Measurements from ENCODE around the gene EIF2B4. TPM values are rescaled to one million over a fixed set of nuclear protein-coding genes. Genes with fewer than 3 reads are reported as not detected.

The EIF2B4 gene
- total and polyA plus RNA-seq, 2 experiments from 2014 or later = 51.4 to 64.0 TPM

DNA sequence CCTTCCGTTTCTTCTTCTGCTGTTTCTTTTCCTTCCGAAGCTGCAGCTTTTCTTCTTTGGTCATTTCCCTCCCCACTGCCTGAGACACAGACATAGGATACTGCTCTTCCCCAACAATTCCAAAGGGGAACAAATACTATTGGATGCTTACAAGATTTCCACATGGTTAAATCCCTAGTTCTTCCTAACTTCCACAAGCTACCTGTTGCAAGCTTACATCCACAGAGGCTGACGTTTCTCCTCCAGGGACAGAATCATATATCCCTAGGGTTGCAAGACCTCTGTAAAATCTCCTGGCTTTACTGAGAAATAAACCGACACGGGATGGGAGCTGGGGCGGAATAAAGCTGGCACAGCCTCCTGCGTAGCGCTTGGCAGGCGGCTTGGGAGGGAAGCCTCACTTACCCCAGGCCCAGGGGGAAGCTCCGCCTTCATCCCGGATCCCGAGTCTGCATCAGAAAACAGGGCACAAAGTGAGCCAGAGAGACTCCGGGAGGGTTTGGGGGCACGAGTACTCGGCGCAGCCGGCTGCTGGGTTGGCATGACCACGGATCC lies 590 bp downstream of the EIF2B4 start (continued):
- TF ChIP-seq EZH2phosphoT487 (IDR thresholded peaks at IDR 0.05; ENCODE audit: unreplicated experiment) = no peak

DNA sequence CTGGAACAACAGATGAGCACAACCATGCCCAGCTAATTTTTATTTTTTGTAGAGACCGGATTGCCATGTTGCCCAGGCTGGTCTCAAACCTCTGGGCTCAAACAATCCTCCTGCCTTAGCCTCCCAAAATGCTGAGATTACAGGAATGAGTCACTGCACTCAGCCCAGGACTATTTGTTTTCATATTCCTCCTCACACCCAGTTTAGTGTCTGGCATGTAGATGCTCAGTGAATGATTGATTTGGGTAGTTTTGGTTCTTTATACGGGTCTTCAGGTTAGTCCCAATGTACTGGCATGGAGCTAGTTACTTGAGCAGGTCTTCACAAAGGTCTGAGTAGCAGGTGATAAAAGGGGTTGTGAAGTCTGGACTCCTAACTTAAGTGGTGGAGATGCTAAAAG lies 6.2 kb downstream of the EIF2B4 start:
- Histone ChIP-seq H3K27ac (ENCODE audit: low read depth) (no peak overlapping the region), H3K79me2 (replicated peaks; ENCODE audit: insufficient read depth) (peaks cover 6% of the 10 kb centered on the region), H3K27me3 (ENCODE audit: insufficient read depth) (no peaks in the 10 kb centered on the region), H3K4me1 (ENCODE audit: insufficient read depth) (no peaks in the 10 kb centered on the region), H3K4me3 (no peak overlapping the region), H3F3A (replicated peaks; ENCODE audit: low read depth) (peaks cover 16% of the 10 kb centered on the region), H2AFZ (no peak overlapping the region), H3K4me2 (no peak overlapping the region), H4K20me1 (replicated peaks; ENCODE audit: insufficient read depth) (peaks cover 19% of the 10 kb centered on the region; the same call in 1 of the 2 replicates), H3K9me2 (ENCODE audit: insufficient read depth) (no peaks in the 10 kb centered on the region), H3K36me3 (ENCODE audit: insufficient read depth) (peaks cover 21% of the 10 kb centered on the region)
- no peak for TF ChIP-seq ETS1 (IDR thresholded peaks at IDR 0.05)
- Mint-ChIP-seq H3K4me1 (peaks cover 3% of the 10 kb centered on the region; the same call in 2 of the 3 replicates), H3K9me3 (no peaks in the 10 kb centered on the region), H3K4me3 (no peak overlapping the region), H3K27ac (no peak overlapping the region), H3K27me3 (ENCODE audit: insufficient read depth, low read depth, poor library complexity) (peaks cover 4% of the 10 kb centered on the region), H3K36me3 (ENCODE audit: low read depth) (peaks cover 55% of the 10 kb centered on the region)
- DNase-seq (ENCODE audit: low spot score) (no peak), ATAC-seq (no peak)

- H3K36me3 Mint-ChIP-seq (ENCODE audit: low read depth) = peaks cover 55% of the 10 kb centered on the region
- peak overlapping the region; percentile 55; the same call in 1 of the 2 replicates for H3K27ac ChIP-seq (ENCODE audit: low read depth)
- H3K27me3 Mint-ChIP-seq (ENCODE audit: insufficient read depth, low read depth, poor library complexity) = peaks cover 2% of the 10 kb centered on the region
- H3K4me2 ChIP-seq = no peak overlapping the region
- H4K20me1 ChIP-seq (replicated peaks; ENCODE audit: insufficient read depth) = peaks cover 19% of the 10 kb centered on the region; the same call in 1 of the 2 replicates
- peaks cover 7% of the 10 kb centered on the region for H3K9me3 Mint-ChIP-seq
- H3F3A ChIP-seq (replicated peaks; ENCODE audit: low read depth) = peaks cover 19% of the 10 kb centered on the region
- H3K27ac Mint-ChIP-seq = no peak overlapping the region
- DNase-seq (ENCODE audit: low spot score) (no peak), ATAC-seq (no peak)
- no peak overlapping the region for H2AFZ ChIP-seq
- H3K9me2 ChIP-seq (ENCODE audit: insufficient read depth) = peaks cover under 1% of the 10 kb centered on the region
- peaks cover 3% of the 10 kb centered on the region; the same call in 1 of the 2 replicates for H3K4me1 ChIP-seq (ENCODE audit: insufficient read depth)
- no peak overlapping the region for H3K4me3 ChIP-seq
- peaks cover 15% of the 10 kb centered on the region for H3K36me3 ChIP-seq (ENCODE audit: insufficient read depth)
- H3K4me1 Mint-ChIP-seq = peaks cover 8% of the 10 kb centered on the region; the same call in 2 of the 3 replicates
- peaks cover 8% of the 10 kb centered on the region for H3K79me2 ChIP-seq (replicated peaks; ENCODE audit: insufficient read depth)
- no peaks in the 10 kb centered on the region for H3K27me3 ChIP-seq (ENCODE audit: insufficient read depth)
- no peak overlapping the region for H3K4me3 Mint-ChIP-seq
- TF ChIP-seq, protein P1, sequence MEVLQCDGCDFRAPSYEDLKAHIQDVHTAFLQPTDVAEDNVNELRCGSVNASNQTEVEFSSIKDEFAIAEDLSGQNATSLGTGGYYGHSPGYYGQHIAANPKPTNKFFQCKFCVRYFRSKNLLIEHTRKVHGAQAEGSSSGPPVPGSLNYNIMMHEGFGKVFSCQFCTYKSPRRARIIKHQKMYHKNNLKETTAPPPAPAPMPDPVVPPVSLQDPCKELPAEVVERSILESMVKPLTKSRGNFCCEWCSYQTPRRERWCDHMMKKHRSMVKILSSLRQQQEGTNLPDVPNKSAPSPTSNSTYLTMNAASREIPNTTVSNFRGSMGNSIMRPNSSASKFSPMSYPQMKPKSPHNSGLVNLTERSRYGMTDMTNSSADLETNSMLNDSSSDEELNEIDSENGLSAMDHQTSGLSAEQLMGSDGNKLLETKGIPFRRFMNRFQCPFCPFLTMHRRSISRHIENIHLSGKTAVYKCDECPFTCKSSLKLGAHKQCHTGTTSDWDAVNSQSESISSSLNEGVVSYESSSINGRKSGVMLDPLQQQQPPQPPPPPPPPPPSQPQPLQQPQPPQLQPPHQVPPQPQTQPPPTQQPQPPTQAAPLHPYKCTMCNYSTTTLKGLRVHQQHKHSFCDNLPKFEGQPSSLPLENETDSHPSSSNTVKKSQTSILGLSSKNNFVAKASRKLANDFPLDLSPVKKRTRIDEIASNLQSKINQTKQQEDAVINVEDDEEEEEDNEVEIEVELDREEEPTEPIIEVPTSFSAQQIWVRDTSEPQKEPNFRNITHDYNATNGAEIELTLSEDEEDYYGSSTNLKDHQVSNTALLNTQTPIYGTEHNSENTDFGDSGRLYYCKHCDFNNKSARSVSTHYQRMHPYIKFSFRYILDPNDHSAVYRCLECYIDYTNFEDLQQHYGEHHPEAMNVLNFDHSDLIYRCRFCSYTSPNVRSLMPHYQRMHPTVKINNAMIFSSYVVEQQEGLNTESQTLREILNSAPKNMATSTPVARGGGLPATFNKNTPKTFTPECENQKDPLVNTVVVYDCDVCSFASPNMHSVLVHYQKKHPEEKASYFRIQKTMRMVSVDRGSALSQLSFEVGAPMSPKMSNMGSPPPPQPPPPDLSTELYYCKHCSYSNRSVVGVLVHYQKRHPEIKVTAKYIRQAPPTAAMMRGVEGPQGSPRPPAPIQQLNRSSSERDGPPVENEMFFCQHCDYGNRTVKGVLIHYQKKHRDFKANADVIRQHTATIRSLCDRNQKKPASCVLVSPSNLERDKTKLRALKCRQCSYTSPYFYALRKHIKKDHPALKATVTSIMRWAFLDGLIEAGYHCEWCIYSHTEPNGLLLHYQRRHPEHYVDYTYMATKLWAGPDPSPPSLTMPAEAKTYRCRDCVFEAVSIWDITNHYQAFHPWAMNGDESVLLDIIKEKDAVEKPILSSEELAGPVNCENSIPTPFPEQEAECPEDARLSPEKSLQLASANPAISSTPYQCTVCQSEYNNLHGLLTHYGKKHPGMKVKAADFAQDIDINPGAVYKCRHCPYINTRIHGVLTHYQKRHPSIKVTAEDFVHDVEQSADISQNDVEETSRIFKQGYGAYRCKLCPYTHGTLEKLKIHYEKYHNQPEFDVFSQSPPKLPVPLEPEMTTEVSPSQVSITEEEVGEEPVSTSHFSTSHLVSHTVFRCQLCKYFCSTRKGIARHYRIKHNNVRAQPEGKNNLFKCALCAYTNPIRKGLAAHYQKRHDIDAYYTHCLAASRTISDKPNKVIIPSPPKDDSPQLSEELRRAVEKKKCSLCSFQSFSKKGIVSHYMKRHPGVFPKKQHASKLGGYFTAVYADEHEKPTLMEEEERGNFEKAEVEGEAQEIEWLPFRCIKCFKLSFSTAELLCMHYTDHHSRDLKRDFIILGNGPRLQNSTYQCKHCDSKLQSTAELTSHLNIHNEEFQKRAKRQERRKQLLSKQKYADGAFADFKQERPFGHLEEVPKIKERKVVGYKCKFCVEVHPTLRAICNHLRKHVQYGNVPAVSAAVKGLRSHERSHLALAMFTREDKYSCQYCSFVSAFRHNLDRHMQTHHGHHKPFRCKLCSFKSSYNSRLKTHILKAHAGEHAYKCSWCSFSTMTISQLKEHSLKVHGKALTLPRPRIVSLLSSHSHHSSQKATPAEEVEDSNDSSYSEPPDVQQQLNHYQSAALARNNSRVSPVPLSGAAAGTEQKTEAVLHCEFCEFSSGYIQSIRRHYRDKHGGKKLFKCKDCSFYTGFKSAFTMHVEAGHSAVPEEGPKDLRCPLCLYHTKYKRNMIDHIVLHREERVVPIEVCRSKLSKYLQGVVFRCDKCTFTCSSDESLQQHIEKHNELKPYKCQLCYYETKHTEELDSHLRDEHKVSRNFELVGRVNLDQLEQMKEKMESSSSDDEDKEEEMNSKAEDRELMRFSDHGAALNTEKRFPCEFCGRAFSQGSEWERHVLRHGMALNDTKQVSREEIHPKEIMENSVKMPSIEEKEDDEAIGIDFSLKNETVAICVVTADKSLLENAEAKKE (CRISPR knock-in tag; IDR thresholded peaks at IDR 0.05) = no peak
- TF ChIP-seq STAT1 (IDR thresholded peaks at IDR 0.05; ENCODE audit: unreplicated experiment) (no peak), NANOG (IDR thresholded peaks at IDR 0.05; ENCODE audit: borderline replicate concordance) (no peak), EZH2 (IDR thresholded peaks at IDR 0.05; ENCODE audit: low read depth, unreplicated experiment) (no peak), CTCF (conservative IDR thresholded peaks at IDR 0.05; ENCODE audit: low read depth in 2 of 2) (no peak)
Observed at GRCh38 chr2:27362678-27363420, 7.3 kb downstream of the EIF2B4 start.

All from GM23338 (cell line).